ENCODE results near the gene RBP2.

DNA sequence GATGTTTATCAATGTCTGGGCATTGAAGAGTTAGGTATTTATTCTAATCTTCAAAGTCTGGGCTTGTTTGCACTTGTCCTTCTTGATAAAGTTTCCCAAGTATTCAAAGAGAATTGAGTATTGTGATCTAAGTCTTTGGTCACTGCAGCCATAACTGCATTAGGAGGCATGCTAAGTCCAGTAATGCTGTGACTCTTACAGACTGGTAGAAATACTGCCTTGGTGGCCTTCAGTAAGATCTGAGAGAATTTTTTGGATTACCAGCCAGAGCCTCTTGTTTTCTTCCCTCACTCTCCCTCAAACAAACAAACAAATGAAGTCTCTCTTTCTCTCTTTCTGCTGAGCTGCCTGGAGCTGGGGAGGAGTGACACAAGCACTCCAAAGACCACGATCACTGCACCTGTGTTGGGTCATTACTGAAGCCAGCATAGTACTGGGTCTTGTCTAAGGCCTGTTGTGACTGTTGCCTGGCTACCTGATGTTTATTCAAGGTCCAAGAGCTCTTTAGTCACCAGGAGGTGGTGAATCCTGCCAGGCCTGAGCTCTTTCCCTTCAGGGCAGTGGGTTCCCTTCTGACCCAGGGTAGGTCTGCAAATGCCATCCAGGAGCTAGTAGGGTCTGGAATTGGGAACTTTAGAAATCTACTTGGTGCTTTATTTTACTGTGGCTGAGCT is 14.8 kb upstream of the RBP2 start:
- TF ChIP-seq POLR2A (IDR thresholded peaks at IDR 0.05) (no peak), POLR2AphosphoS5 (IDR thresholded peaks at IDR 0.05) (no peak), EP300 (IDR thresholded peaks at IDR 0.05) (no peak)
- TF ChIP-seq, protein P1, sequence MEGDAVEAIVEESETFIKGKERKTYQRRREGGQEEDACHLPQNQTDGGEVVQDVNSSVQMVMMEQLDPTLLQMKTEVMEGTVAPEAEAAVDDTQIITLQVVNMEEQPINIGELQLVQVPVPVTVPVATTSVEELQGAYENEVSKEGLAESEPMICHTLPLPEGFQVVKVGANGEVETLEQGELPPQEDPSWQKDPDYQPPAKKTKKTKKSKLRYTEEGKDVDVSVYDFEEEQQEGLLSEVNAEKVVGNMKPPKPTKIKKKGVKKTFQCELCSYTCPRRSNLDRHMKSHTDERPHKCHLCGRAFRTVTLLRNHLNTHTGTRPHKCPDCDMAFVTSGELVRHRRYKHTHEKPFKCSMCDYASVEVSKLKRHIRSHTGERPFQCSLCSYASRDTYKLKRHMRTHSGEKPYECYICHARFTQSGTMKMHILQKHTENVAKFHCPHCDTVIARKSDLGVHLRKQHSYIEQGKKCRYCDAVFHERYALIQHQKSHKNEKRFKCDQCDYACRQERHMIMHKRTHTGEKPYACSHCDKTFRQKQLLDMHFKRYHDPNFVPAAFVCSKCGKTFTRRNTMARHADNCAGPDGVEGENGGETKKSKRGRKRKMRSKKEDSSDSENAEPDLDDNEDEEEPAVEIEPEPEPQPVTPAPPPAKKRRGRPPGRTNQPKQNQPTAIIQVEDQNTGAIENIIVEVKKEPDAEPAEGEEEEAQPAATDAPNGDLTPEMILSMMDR (IDR thresholded peaks at IDR 0.05), result no peak
